Eye (tissue), 1 donor: ENCODE measurements around the gene ASAP2.
A peak's percentile ranks its signal among the peaks of the same experiment; 100 is the strongest.

ENCODE experiments used
- DNase-seq: peaks from one replicate; pipeline ENCODE4 v3.0.0-alpha.2; 2015

Gene ASAP2

DNA sequence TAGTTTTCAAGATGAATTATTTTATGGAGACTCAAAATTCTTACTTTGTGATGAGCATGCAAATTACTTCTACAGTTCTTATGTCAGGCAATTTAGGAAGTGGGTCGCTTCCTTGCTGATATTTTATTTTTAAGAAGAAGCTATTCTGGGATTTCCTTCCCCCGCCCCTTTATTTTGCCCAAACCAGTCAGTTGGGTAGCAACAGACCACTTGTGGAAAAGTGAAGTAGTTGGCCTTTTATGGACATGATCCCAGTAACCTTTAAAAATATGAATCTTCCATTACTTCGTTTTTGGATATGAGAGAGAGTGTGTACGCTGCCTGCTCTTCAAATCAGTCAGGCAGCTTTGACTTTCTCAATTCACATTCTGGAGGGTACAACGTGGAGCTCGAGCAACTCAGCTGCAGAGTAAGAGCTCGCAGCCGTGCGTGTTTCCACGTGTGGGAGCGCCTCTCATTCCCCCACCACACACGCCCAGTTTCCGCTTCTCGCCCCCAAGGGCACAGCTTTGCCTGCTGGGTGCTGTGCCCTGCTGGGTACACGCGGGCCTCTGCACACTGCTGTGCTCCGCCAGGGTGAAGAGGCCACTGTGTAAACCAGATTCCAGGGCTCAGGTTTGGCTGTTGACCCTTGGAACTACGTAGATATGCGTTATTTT is 124.1 kb downstream of the ASAP2 start:
- DNase-seq: no peak

DNA sequence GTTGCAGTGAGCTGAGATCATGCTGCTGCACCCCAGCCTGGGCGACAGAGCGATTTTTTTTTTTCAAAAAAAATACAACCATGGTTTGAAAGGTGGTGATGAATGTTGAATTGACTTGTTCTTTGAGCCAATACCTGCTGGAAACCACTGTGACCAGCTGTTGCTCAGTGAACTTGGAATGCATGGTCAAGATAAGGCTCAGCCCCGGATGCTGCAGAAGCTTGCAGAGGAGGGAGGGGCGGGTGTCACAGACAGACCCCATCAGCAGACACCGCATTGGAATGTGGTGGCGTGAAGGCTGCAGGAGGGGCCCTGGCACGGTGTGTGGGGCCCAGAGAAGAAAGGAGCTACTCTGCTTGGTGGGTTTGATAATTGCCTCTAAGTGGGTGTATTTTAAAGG is 125.1 kb downstream of the ASAP2 start:
- peak; percentile 35 for DNase-seq

DNA sequence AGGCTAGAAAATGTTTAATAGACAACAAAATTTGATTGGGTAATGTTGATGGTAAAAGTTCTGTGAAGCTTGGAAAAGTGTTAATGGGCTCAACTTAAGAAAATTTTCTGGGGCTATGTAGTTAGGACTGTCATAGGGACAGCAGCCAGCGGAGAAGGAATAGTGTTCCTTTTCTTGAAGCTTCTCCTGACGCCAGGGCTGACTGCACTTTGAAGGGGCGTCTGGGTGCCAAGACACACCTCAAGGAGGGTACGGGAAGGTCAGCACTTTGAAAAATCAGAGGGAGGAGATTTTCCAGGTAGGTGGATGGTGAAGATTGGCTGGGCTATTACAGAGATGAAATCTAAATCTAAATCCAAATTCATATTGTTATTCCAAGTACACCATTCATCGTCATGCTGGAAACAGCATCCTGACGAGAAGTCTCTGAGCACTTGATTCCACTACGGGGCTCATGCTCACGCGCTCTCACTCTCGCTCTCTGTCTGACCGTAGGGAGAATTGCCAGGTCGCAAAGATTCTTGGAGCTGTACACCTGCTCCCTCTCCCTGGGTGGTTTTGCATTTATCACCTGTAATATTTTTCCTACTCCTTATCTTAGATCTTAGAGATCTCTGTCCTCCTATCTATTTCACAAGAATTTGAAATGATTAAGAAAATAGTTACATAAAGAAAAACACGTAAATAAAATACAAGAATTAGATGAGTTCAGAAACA is 125.7 kb downstream of the ASAP2 start:
- DNase-seq: no peak

DNA sequence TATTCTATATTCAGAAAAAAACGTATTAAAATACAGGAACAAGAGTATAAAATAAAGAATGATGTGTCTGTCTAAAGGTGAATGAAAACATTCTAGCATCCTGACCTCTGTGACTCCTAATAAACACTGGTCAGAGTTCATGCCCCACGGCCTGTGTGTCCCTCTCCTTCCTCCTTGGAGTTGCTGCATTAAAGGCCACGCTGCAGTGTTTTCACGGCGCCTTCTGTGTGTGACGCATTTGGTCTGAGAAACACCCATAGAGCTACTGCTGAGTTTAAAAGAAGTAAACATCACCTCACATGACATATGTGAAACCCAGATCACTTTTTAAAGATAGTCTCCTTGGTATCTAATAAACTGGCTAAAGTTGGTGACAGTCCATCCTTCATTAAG is 126.2 kb downstream of the ASAP2 start:
- DNase-seq: no peak

DNA sequence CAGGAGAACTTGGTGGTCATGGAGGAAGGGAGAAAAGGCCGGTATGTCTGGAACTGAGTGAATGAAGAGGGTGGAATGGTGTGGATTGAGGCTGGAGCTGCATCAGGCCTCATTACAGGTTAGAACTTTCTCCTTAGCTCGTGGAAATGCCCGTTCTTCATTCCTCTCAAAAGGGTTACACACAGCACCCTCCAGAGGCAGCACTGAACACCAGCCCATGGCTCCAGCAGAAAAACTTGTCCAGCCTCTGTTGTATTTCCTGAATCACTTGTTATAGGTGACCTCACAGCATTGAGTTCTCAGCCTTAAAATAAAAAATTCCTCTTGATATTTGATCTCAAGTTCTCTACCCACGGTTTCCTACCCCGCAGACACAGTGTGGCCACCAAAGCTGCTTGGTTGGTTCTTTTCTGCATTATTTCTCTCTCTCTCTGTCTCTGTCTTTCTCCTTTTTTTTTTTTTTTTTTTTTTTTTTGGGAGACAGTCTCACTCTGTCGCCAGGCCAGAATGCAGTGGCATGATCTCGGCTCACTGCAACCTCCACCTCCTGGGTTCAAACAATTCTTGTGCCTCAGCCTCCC is 127.1 kb downstream of the ASAP2 start:
- DNase-seq: peak; percentile 63

- no peak for DNase-seq
Measured at GRCh38 chr2:9334761-9335160, 128.1 kb downstream of the ASAP2 start.

DNA sequence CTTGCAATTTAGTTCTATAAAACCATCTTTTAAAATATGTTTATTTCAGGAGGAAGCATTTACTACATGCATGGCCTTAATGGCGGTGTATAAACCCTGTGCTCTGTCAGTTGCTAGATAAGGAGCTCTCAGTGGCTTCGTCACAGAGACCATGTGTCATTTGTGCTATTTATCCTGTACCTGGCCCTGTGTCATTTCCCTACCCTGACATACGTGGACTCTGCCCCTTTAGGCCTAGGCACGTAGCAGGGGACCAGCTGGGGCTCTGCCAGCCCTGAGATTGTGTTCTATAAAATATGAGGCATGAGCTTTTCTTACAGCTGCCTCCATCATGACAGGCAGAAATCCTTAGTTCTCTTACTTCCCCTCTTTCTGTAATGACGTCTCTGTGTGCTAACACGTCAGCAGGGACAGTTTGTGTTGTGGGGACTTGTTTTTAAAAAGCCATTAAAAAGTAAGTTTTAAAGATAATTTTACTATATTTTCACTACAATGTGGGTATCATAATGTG is 128.8 kb downstream of the ASAP2 start:
- no peak for DNase-seq

- no peak for DNase-seq
Measured at GRCh38 chr2:9336241-9336575, 129.6 kb downstream of the ASAP2 start.

GRCh38 chr2:9336576-9337314 is 130.1 kb downstream of the ASAP2 start:
- DNase-seq: peak; percentile 84

- DNase-seq: no peak
Measured at GRCh38 chr2:9337901-9338300, 131.3 kb downstream of the ASAP2 start.

DNA sequence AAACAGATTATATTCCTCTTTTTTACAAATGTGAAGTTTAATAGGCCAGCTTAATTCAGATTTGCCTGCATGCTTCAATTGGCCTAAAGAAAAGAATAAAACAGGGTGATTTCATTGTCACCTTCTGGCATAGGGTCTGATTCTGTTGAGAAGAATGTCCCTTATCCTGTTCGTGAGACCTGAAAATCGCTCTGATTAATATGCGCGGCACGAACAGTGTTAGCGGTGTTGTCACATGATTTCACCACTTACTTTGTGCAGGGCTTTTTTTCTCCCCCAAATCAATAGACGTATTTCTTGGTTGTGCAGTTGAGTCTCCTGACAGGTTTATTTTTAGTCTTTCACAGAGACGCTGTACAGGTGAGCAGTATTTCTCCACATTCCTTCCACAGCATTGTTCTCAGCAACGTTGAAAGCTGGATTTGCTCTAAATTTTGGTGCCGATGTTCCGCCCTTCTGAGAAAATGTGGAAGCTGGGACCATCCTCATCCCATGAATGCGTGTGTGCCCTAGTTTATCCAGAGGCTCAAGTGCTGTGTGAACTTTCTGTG is 134.8 kb downstream of the ASAP2 start:
- DNase-seq: no peak

GRCh38 chr2:9342659-9343058 is 136.0 kb downstream of the ASAP2 start:
- DNase-seq: no peak

GRCh38 chr2:9343524-9343923 is 136.9 kb downstream of the ASAP2 start:
- no peak for DNase-seq

DNA sequence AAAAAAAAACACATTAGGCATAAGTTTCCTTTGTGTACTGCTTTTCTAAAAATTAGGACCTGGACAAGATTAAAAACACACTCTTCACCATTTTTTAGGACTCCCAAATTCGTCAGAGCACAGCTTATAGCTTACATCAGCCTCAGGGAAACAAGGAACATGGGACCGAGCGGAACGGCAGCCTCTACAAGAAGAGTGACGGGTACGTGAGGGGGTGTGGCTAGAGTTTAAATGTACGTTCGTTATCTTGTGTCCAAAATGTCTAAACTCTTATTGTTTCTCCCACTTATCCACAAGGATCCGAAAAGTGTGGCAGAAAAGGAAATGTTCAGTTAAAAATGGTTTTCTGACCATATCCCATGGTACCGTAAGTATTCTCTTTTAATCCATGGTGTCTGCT is 137.8 kb downstream of the ASAP2 start:
- no peak for DNase-seq

- DNase-seq: no peak
Measured at GRCh38 chr2:9345343-9345742, 138.7 kb downstream of the ASAP2 start.

DNA sequence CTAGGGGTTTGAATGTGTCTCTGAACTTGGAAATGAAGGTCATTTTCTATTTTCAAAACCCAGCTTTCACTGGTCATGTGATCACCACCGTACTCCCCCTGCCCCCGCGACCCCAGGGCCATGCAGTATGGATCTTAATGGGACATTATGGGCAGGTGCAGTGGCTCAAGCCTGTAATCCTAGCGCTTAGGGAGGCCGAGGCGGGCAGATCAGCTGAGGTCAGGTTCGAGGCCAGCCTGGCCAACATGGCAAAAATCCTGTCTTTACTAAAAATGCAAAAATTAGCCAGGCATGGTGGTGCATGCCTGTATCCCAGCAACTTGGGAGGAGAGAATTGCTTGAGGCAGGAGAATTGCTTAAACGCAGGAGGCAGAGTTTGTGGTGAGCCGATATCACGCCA is 139.4 kb downstream of the ASAP2 start:
- DNase-seq: no peak

GRCh38 chr2:9346885-9347284 is 140.3 kb downstream of the ASAP2 start:
- peak; percentile 48 for DNase-seq

DNA sequence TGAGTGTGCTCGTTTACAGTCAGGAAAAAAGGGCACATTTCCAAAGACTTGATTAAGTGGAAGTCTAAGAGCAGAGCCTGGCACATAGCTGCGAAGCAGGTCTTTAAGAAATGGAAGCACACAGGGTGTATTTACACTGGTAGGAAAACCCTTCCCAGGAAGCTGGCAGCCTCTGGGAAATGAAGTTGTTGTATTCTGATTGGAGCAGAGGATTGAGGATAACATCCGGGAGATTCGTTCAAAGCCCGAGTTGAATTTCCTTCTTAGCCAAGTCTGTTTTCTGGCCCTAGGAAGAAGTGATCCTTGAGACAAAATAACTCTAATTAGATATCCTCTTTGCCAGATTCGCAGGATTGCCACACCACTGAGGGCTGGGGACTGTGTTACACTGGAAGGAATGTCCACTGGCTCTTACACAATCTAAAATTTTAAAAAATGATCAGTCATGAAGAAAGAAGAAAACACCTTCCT is 140.8 kb downstream of the ASAP2 start:
- no peak for DNase-seq

GRCh38 chr2:9354318-9354717 is 147.7 kb downstream of the ASAP2 start:
- DNase-seq: no peak

- DNase-seq: no peak
Measured at GRCh38 chr2:9355270-9355669, 148.7 kb downstream of the ASAP2 start.

GRCh38 chr2:9355716-9356115 is 149.1 kb downstream of the ASAP2 start:
- DNase-seq: no peak

DNA sequence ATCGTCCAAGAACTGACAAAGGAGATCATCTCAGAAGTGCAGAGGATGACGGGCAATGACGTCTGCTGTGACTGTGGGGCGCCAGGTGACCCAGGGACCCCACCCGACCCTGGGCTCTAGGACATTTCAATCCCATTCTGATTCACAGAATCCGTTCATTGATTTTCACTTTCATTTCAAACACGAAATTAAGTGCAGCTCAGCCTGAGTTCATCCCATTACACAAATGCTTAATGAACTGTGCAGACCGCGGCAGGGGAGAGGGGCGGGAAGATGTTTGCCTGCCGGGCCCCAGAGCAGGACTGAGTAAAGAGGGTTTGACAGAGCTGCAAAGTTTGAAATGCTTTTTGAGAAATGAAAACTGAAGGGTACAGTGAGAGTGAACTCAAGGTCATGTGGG is 149.6 kb downstream of the ASAP2 start:
- peak; percentile 97 for DNase-seq

DNA sequence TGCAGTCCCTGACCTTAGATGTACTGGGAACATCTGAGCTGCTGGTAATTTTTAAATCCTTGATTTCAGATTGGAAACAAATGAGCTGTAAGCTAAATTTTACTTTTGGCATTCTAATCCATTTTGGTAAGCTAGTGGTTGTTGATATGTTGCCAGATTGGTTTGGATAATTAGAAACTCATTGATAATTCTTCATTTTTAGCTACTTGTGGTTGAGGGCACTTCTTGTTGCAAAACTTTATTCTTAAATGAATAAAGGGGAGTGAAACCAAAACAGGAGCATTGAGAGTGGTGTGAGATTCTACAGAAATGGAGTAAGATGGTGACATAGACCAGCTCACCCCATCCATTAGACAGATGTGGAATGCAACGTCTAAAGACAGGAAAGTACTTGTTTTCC is 152.2 kb downstream of the ASAP2 start:
- no peak for DNase-seq
